ENCODE data around the gene TRHDE.

The TRHDE gene

GRCh38 chr12:72274931-72275330, 2.8 kb downstream of the TRHDE start:
- DNase-seq (ENCODE audit: low spot score) = no peak

DNA sequence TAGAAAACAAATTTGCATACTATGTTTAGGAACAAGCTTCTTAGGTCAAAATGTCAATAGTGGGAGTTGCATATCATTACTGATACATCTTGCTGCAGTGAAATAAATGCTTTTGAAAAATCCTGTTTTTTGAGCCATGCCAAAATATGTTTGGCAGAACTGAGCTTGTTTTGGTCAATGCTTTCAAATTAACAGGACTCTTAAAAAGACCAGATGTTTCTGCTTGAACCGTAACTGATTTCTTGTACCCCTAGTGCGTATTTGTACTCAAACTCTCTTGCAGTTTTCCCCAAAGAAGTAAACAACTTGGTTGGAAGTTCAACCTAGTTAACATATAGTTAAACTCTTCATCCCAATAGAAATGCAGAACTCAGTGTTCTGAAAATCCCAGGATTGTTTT, 3.4 kb downstream of the TRHDE start:
- no peak for DNase-seq (ENCODE audit: low spot score)

DNA sequence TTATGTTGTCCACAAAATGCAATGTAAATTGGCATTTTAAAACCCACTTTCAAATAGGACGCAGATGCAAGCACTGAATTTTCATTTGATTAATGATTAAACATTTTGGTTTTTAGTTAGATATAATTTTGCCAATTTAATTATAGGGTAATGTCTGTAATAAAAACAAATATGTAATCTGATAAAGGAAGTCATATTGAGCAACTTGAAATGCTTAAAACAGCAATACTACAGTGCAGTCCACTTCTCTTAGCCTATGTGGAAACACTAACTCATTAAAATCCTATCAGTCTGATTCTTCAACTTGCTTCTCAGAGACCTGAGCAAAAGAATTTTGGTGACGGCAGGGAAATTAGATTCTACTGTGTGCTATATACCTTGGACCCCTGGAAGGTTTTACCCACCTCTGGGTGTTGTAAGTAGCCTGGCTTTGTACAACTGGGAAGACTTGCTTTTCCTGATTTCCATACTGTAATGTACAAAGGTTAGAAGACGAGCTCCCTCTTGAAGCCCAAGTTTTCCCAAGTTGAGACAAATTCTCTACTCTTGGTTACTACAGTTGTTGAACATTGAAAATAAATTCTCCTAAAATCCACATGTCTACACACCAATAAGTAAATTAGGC, 4.1 kb downstream of the TRHDE start:
- DNase-seq (ENCODE audit: low spot score) = no peak

DNA sequence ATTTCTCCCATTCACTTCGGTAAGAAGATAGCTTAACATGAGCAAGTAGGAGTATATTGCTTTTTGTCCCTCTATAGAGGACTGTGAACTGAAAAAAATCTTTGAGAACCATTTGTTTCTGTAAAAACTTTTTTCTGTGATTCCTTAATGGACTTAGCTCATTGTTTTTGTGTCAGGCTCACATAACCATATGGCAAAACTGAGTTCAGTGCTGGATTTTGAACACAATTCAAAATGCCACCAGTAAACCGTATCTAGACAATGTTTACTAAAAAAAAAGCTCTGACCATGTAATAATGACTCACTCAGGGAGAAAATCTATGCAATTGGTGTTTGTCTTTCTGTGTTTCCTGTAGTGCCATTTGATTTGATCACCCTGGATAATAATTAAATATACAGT, 5.2 kb downstream of the TRHDE start:
- no peak for DNase-seq (ENCODE audit: low spot score)

DNA sequence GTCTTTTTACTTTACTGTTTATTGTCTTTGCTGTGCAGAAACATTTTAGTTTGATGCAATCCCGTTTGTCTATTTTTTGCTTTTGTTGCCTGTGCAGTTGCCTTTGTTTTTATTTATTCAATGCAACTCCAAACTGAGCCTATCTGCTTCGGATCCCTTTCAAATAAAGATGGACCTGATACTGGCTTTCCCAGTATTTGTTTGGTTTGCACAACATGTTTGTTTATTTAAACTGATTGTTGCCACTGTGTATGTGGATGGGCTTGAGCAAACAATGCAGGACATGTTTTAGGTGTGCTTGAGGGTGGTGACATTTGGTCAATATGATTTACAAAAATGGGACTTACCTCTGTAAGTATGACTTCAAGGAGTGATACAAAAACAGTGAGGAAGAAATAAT, 6.7 kb downstream of the TRHDE start:
- DNase-seq (ENCODE audit: low spot score) = no peak

DNA sequence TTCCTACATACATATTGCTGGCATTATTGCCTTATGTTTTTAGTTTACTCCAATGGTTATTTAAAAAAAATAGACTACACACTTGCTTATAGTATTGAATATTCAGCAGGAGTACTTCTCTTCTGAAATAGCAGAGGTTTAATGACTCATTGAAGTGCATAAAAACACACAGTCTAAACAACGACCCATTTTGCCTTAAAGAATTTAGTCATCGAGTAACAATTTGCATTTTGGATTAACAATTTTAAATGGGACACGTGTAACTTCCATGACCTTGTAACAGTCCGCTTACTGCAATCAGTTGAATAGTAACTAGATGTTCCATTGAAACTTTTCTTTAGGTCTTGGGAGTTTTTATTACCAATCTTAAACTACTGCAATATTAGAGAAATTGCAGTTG, 9.0 kb downstream of the TRHDE start:
- no peak for DNase-seq (ENCODE audit: low spot score)

DNA sequence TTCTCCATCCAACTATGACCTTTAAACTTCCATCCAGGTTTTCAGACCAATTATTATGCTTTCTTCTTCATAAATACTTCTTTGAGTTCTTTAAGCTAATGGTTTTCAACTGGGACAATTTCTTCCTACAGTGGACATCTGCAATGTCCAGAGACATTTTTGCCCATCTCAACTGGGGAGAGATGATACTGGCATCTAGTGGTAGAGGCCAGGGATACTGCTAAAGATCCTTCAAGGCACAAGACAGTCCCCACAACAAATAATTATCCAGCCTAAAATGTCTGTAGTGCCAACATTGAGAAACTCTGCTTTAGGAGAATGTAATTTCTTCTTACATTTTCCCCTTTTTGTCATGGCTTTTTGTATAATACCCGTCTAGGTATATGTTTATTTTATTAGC, 10.6 kb downstream of the TRHDE start:
- DNase-seq (ENCODE audit: low spot score) = peak; percentile 16

DNA sequence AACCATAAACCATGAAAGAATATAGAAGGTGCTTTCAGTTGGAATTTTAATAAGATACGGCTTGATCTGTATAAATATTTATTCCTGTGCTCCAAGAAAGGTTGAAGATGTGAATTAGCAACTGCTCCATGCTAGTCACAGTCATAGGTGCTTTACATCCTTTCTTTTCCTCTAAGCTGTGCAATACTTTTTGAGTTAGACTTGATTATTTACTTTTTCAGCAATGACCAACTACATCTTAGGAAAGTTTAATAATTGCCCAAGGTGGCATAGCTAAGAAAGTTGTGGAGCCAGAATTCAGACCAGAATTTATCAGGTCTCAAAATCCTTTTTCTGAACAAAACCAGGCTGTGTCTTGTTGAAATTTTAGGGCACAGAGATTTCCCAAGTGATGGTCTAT, 13.7 kb downstream of the TRHDE start:
- DNase-seq (ENCODE audit: low spot score) = no peak

- DNase-seq (ENCODE audit: low spot score) = no peak
Observed at GRCh38 chr12:72286526-72286925, 14.4 kb downstream of the TRHDE start.

GRCh38 chr12:72288436-72288835, 16.3 kb downstream of the TRHDE start:
- no peak for DNase-seq (ENCODE audit: low spot score)

DNA sequence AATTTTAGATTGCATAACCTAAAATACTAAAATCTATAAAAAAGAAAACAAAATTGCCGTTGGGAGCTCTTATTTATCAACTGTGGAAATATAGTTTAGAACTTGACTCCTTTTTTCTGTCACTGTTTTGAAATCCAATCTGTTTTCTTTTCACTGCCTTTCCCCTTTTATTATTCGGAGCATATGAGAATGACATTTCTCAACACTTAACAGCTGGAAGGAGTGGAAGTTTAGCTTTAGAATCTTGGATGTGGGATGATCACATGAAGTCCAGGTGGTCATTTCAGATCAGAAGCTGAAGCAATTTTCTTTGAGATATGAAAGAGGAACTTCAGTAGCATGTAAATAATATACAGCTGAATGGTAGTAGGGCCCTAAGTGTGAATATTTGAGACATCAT, 16.7 kb downstream of the TRHDE start:
- no peak for DNase-seq (ENCODE audit: low spot score)

DNA sequence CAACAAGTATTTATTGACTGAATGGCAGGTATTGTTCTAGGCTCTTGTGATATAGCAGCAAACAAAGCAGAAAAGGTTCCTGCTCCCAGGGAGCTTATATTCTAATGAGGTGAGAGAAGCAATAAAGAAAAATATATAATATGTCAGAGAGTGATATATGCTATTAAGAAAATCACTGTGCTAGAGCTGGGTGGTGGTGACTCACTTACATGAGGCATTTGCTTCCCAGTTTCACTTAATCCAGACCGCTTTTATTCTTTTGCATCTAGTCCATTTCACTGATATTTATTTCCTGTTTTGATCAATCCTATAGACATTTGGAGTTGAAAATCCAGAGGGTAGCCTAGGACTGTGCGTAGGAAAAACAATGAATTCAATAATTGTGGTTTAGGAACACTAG, 17.5 kb downstream of the TRHDE start:
- DNase-seq (ENCODE audit: low spot score) = no peak

- DNase-seq (ENCODE audit: low spot score) = no peak
Observed at GRCh38 chr12:72291175-72291574, 19.0 kb downstream of the TRHDE start.

DNA sequence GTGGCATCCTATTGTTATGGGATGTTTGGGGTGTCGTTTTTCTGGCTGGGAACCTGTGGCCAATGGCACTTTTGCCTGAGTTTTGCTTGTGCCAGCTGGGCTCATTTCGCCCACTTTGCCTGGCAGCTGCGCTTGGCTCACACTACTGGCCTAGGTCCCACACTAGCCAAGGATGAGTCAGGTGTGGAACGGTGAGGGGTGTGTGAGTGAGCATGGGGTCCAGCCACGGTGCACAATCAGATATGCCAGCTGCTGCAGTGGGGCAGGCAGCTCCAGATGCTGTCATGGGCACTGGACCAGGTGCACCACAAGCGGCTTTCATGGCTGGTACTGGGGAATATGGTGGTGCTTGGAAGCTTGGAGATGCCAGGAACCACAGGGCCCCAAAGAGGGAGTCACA, 21.5 kb downstream of the TRHDE start:
- DNase-seq (ENCODE audit: low spot score) = no peak

DNA sequence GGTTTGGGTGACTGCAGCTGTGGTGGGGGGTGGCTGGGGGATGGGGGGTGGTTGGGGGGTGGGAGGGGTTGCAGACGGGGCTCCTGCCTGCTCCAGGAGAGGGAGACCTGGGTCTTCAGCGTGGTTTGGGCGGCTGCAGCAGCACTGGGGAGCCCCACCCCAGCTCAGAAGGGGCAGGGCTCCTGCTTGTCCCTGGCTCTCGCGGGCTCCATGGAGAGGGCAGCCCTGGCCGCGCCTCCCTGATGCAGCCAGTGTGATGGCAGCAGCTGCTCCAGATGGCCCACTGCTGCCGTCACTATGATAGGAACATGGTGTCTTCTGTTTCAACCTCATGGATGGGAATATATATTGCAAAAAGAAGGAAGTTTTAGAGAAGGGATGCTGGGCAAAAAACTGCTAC, 22.9 kb downstream of the TRHDE start:
- DNase-seq (ENCODE audit: low spot score) = no peak

DNA sequence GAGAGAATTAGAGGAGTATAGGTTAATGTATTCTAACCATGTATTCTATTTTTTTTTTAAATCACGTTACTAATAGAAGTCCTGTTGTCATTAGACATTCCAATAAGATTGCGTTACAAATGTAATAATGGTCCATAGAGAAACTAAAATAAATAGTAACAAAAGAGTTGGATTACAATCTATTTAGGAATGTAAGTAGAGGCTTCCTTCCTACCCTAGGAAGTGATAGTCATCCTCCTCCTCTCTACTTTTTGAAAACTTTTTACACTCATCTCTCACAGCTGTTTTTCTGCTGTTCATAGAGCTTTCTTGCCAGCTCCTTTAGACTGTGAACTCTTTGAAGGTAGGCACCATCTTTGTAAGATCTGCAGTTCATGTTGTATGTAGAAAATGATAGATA, 23.6 kb downstream of the TRHDE start:
- DNase-seq (ENCODE audit: low spot score) = no peak

GRCh38 chr12:72296389-72296788, 24.2 kb downstream of the TRHDE start:
- no peak for DNase-seq (ENCODE audit: low spot score)

DNA sequence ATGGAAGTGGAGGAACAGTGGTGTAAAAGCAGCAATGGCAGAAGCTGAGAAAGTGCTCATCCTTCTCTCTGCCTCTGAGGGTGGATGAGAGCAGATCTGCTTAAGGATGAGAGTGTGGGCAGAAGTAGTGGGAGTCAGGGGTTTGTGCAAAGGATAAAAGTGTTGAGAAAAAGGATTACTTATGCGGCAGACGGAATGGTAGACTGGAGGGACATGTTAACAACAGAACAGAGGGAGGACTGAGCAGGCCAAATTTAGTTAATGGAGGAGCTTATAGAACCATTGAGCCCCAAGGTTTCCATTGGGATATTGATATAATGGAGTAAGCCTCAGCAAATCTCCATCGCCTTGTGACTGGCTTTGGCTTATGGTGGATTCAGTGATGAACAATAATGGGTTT, 25.5 kb downstream of the TRHDE start:
- DNase-seq (ENCODE audit: low spot score) = no peak

- no peak for DNase-seq (ENCODE audit: low spot score)
Observed at GRCh38 chr12:72300728-72301127, 28.6 kb downstream of the TRHDE start.

DNA sequence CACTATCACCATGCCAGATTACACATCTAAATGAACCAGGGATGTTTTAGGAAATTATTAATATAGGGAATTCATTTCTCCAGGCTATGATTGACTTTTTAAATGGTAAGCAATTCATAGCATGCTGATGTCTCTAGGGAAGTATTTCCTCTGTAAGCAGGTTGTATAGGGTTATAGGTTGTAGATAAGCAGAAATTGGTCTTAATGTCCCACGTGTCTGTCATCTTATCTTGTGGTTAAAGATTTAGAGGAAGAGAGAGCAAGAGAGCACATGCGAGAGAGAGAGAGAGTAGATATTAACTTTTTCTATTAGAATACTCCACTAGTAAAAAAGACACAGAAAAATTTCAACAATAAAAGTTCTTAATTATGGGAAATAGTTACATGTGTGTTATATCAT, 32.6 kb downstream of the TRHDE start:
- peak; percentile 37 for DNase-seq (ENCODE audit: low spot score)

DNA sequence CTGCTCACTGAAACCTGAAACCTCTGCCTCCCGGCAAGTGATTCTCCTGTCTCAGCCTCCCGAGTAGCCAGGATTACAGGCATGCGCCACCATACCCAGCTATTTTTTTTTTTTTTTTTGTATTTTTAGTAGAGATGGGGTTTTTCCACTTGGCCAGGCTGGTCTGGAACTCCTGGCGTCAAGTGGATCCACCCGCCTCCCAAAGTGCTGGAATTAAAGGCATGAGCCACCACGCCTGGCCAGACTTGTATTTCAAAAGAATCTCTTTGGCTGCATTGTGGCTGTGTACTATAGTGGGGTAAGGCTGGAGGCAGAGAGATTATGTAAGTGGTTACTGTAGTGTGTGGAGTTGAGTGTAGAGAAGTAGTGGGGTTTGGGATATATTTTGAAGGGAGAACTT, 35.1 kb downstream of the TRHDE start:
- DNase-seq (ENCODE audit: low spot score) = no peak

DNA sequence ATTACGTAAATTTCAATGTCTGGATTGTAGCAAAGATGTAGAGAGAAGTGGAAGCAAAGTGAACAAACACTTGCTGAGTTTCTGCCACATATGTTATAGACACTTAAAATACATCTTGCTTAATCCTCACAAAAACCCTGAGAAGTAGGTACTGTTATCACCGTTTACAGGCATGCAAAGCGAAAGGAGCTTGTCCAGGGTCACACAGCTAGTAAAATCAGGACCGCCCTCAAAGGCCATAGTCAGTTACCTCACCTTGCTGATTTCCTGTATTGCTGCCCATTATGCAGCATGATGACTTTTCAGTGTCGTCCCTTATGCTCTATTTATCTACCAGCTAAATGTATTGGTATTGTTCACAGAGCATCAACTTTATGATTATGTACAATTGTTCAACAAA, 39.8 kb downstream of the TRHDE start:
- no peak for DNase-seq (ENCODE audit: low spot score)

DNA sequence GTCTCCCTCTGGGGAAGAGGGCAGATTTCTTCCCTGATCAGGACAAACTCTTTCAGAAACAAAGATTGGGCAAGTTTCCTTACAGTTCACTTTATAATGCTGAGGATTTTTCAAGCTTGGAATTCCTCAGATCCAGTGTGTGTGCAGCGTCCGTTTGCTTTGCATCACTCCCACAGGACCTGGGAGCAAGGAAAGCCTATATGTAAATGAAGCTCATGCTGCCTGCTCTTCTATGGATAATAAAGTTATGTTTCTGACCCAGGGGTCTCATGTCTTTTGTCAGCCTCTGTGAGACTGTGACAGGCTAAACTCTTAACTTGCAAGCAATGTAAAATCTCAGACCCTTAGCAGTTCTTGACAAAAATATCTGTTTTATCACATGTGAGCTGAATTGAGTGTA, 41.6 kb downstream of the TRHDE start:
- peak; percentile 90 for DNase-seq (ENCODE audit: low spot score)

DNA sequence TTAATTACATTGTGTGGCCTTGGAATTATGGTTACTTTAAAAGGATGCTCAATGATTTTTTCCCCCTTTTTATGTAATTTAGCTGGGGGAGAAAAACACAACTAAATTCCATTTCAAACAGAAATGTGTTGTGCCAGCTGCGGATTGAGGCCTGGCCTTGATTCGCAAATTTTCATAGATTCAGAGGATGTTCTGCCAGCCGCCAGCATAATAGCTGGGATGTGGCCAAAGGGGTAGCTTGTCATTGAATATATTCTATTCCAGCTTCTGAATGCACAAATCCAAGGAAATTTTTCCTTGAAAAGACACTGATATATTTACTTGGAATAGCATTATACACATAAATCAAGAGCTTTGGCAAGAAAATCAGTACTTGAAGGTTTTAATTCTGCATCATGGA, 43.7 kb downstream of the TRHDE start:
- DNase-seq (ENCODE audit: low spot score) = no peak

Data from SK-N-DZ (cell line).